Activated CD4-positive, alpha-beta T cell treated with anti-CD3 and anti-CD28 coated beads, Interleukin-2, Interleukin-4, amounts not matched to agents 100 ng/mL and 50 ng/mL, durations not matched to agents 16 hours and 8 hours (primary cell): Measurements from ENCODE around the gene CH25H.
"Not testable (repeated sequence)": the region's sequence is repeated elsewhere in the genome, so short reads cannot be mapped to it uniquely, and the experiment has no call there.

ENCODE experiments used
- DNase-seq: peaks from one replicate; pipeline ENCODE4 v3.0.0-alpha.2; 2020; ENCODE audit warnings: low spot score

The CH25H gene

GRCh38 chr10:89201345-89202032 is 5.6 kb downstream of the CH25H start:
- DNase-seq = no peak

- DNase-seq = no peak
Measured at GRCh38 chr10:89197473-89197872, 9.6 kb downstream of the CH25H start.

- DNase-seq = not testable (repeated sequence)
Measured at GRCh38 chr10:89191301-89191700, 15.8 kb downstream of the CH25H start.

- DNase-seq = no peak
Measured at GRCh38 chr10:89189211-89189734, 17.8 kb downstream of the CH25H start.

- DNase-seq = no peak
Measured at GRCh38 chr10:89185658-89186057, 21.5 kb downstream of the CH25H start.

GRCh38 chr10:89184638-89185037 is 22.5 kb downstream of the CH25H start:
- no peak for DNase-seq

GRCh38 chr10:89183571-89183970 is 23.5 kb downstream of the CH25H start:
- no peak for DNase-seq

- no peak for DNase-seq
Measured at GRCh38 chr10:89182894-89183293, 24.2 kb downstream of the CH25H start.

GRCh38 chr10:89175816-89176215 is 31.3 kb downstream of the CH25H start:
- no peak for DNase-seq

- DNase-seq = no peak
Measured at GRCh38 chr10:89173075-89173474, 34.0 kb downstream of the CH25H start.

- no peak for DNase-seq
Measured at GRCh38 chr10:89171996-89172395, 35.1 kb downstream of the CH25H start.

GRCh38 chr10:89171263-89171872 is 35.7 kb downstream of the CH25H start:
- DNase-seq = no peak

GRCh38 chr10:89168354-89168900 is 38.7 kb downstream of the CH25H start:
- not testable (repeated sequence) for DNase-seq

GRCh38 chr10:89167915-89168314 is 39.2 kb downstream of the CH25H start:
- no peak for DNase-seq

GRCh38 chr10:89165923-89166322 is 41.2 kb downstream of the CH25H start:
- no peak for DNase-seq

GRCh38 chr10:89164920-89165319 is 42.2 kb downstream of the CH25H start:
- no peak for DNase-seq

- no peak for DNase-seq
Measured at GRCh38 chr10:89164080-89164479, 43.0 kb downstream of the CH25H start.

GRCh38 chr10:89163265-89163995 is 43.7 kb downstream of the CH25H start:
- DNase-seq = peak; percentile 79

- DNase-seq = no peak
Measured at GRCh38 chr10:89162596-89162995, 44.5 kb downstream of the CH25H start.

- no peak for DNase-seq
Measured at GRCh38 chr10:89160339-89160738, 46.8 kb downstream of the CH25H start.

- no peak for DNase-seq
Measured at GRCh38 chr10:89159761-89160160, 47.4 kb downstream of the CH25H start.

GRCh38 chr10:89159316-89159715 is 47.8 kb downstream of the CH25H start:
- DNase-seq = no peak

GRCh38 chr10:89158446-89158845 is 48.7 kb downstream of the CH25H start:
- DNase-seq = no peak
